GM21528 (cell line): ENCODE measurements around the gene COX18.

Source experiments
- ATAC-seq: cut with Tn5 transposase; IDR thresholded peaks from one replicate; pipeline ENCODE4 v1.9.1; 2021; ENCODE audit warnings: mild to moderate bottlenecking, moderate library complexity; ENCODE audit not compliant: unreplicated experiment, low FRiP score

The COX18 gene, protein sequence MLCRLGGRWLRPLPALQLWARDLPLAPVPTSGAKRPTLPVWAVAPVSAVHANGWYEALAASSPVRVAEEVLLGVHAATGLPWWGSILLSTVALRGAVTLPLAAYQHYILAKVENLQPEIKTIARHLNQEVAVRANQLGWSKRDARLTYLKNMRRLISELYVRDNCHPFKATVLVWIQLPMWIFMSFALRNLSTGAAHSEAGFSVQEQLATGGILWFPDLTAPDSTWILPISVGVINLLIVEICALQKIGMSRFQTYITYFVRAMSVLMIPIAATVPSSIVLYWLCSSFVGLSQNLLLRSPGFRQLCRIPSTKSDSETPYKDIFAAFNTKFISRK

DNA sequence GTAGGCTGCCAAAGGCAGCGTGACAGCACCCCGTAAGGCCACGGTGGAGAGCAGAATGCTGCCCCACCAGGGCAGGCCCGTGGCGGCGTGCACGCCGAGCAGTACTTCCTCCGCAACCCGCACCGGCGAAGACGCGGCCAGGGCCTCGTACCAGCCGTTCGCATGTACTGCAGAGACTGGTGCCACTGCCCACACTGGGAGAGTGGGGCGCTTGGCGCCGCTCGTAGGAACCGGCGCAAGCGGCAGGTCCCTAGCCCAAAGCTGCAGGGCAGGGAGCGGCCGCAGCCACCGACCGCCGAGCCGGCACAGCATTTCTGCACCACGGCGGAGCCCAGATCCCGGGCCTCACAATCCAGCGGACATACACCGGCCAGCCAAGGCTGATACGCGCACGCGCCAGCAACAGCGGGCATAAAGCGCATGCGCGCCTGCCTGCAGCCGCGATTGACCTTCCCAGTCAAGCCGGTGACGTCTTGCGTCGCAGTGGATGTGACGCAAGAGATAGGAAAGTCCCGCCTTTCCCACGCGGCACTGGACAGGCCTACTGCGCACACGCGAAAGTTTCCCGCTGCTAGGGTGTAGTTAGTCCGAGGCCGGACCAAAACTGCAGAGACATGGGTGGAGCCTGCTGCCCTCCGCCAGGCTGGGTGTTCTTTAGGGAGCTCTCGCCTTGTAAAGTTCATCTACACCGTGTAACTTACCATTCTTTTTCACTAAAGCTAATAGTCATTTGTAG lies at the start of gene COX18:
COX18 (minus strand) TSS at position 379 of the 736 bp plus-strand sequence; CDS start at position 312, 67 bp downstream.
- ATAC-seq: peak; percentile 89

- ATAC-seq: no peak
Measured at GRCh38 chr4:73109493-73109892, 40.0 kb upstream of the COX18 start.

- ATAC-seq: no peak
Measured at GRCh38 chr4:73104695-73105094, 35.2 kb upstream of the COX18 start.

DNA sequence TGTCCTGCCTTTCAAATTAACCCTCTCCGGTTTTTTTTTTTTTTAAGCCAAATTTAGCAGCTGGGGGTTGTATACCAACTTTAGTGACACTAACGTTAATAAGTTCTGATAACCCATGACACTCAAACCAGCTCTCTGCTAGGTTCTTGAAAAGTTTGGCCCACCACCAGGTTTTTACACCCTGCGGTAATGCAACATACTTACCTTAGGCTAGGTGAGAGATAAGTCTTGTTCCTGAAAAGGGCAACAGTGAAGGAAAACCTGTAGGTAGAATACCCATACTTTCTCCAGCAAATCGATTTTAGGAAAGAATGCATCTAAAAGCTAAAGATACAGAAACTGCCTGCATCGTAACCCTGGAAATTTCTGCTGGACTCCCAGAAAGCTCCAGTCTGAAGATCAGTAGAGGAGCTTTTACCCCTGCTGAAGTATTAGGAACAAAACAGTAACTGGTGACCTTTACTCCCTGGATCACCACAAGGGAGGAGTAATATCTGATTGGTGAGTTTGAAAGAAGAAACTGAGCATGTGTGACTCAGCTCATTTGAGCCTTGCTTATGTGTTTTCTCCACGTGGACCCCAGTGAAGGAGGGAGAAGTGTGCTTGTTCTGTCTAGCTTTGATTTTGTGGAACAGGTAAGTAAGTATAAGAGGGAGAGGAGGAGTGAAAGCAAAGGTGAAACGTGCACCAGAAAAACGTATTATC lies 34.4 kb upstream of the COX18 start:
- no peak for ATAC-seq

- no peak for ATAC-seq
Measured at GRCh38 chr4:73099143-73099542, 29.6 kb upstream of the COX18 start.

GRCh38 chr4:73098713-73099112 lies 29.2 kb upstream of the COX18 start:
- no peak for ATAC-seq

GRCh38 chr4:73098016-73098415 lies 28.5 kb upstream of the COX18 start:
- no peak for ATAC-seq

DNA sequence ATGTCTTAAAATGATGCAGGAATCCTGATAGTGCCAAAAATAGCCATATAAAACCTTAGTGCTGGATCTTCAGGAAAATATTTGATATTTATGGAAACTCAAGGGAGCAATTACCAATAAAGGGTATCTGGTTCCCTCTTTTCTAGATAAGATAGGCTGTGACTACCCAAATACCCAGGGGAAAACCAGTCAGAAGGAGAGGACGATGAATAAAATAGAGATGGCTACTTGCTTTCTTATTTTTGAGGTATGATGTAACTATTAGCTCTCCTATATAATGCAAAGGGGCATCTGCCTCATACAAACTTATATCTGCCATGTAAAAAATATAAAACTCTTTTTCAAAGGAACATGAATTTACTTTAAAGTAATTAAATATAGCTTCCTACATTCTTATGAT lies 23.4 kb upstream of the COX18 start:
- no peak for ATAC-seq

- ATAC-seq: no peak
Measured at GRCh38 chr4:73090738-73091137, 21.2 kb upstream of the COX18 start.

DNA sequence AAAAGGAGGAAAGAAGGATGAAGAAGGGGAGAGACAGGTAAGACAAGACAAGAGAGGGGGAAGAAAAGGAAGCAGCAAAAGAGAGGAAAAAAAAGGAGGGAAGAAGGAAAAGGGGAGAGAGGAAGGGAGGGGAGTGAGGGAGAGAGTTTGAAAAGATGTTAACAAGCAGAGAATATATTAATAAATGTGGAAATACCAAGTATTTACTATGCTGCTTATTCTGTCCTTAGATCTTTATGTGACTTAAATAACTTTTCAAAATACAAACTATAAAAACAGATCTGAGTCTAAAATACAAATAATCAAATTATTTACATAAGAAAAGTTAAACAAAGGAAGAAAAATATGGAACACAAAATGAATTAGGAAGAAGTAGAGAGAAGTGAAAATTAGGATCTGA lies 18.4 kb upstream of the COX18 start:
- ATAC-seq: no peak

DNA sequence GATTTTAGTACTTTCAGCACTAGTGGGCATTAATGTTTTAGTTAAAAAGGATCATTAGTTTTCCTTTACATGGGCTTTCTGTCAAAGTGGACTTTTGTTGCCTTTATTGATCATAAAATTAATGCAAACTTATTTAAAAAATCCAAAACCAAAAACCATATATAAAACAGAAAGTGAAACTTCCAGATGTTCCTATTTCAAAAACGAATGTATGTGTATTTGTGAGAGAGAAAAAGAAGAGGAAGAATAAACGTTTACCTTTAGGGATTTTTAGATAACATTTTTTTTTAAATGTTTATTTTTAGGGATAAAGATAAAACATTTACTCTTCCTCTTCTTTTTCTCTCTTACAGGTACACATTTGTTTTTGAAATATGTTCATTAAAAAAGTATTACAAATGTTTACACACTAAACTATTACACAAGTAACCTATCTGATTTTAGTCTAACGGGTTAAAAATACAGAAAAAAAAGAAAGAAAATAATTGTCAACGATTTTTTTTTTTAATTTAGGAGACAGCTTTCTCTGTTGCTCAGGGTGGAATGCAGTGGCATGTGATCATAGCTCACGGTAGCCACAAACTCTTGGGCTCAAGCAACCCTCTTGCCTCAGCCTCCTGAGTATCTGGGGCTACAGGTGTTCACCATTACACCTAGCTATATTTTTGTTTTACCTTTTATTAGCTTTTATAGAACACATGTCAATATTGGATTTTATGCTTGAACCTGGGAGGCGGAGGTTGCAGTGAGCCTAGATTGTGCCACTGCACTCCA lies 16.8 kb upstream of the COX18 start:
- ATAC-seq: no peak

GRCh38 chr4:73080789-73081188 lies 11.3 kb upstream of the COX18 start:
- no peak for ATAC-seq

DNA sequence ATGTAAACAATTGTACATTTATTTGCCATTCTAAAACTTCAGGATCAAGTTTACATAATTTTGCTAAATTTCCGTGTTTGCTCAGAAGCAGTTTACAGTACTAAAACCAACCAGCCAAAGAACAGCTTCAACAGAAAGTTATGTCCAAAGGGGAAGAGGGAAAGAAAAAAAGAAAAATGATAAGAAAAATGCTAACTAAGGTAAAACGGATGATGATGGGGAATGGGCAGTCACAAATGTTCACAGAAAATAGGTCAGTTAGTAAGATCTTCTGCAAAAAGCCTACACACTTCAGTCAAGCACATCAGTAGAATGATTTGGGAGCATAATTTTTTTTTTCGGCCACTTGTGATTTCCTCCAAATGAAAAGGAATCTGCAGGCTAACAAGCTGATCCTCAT lies 6.3 kb upstream of the COX18 start:
- ATAC-seq: no peak

DNA sequence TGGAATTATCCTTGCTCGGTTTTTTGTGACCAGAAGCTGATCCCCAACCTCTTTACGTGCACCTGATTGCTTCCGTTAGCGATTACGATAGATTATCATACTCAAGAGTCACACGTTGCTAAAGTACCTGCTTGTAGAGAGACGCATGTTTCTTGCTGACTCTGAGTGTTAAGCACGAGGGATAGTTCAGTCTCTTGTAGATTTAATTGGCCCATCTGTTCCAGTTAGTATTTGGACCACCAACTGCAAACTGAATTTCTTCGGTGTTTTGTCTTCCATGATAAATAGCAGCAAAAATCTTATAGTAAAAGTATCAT lies 516 bp upstream of the COX18 start:
- peak; percentile 27 for ATAC-seq

DNA sequence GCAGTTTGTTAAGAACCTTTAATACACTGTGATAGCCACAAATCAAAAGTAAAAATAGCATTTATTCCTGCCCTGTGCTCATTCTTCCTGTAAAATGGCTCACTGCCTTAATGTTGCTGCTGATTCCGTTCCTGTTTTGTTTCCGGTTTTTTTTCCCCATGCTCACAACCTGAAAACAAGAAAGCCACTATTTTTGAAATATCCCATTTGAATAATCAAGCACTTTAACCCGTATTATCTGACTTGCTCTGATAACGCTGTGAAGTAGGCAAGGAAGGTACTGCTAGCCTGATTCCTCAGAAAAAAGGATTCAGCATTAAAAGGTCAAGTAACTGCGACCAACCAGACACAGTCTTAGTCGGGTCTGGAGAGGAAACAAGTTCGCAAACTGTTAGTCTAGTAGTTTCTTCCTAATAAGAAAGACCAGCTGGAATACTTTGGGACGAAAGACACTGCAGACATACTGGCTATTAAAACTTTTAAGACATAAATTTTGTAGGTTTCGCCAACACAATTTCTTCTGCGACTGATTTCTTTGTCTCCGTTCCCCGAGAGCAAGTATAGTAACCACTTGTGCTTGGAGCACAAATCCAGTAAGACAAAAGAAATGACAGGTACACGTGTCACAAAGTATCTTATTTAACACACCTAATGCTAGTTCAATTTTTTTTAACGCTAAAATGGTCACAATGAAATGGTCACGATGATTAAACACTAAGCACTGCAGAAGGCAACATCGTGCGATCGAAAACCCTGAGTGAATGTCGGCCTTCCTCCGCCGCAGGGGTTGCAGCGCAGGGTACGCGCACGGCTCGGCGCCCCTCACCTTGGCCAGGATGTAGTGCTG lies 802 bp downstream of the COX18 start:
- ATAC-seq: peak; percentile 10

- no peak for ATAC-seq
Measured at GRCh38 chr4:73067971-73068394, 1.5 kb downstream of the COX18 start.

DNA sequence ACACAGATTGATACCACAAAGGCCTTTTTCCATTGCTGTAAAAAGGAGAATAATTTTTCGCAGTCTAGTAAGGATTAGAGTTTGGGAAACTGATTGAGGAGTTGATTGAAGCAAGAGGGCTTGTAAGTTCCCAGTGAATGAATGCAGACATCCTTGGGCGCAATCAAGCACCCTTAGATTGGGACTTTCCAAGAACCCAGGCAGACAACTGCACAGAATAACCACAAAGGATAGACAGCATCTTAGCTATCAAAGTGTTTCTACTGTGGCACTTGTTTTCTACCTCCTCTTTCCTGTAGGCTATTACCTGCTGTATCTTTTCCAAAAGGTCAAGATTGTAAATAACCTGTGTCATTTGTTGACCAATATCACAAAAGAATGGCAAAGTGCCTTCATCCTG lies 2.6 kb downstream of the COX18 start:
- no peak for ATAC-seq

- no peak for ATAC-seq
Measured at GRCh38 chr4:73066445-73066844, 3.1 kb downstream of the COX18 start.

GRCh38 chr4:73064536-73064935 lies 5.0 kb downstream of the COX18 start:
- no peak for ATAC-seq
